Stimulated activated CD4-positive, alpha-beta T cell treated with anti-CD3 and anti-CD28 coated beads, TNF-alpha, amount 100 ng/mL, for 1 hour (primary cell): ENCODE data around the gene MICU1.
"Not testable (repeated sequence)": the region's sequence is repeated elsewhere in the genome, so short reads cannot be mapped to it uniquely, and the experiment has no call there.

Source experiments
- DNase-seq, 3 donors: peaks; one replicate each; pipeline ENCODE4 v3.0.0-alpha.2; 2020; ENCODE audit warnings: low read depth in 3 of 3, low spot score in 1 of 3

MICU1 gene

GRCh38 chr10:72353028-72353964 is 272.6 kb downstream of the MICU1 start:
- DNase-seq: no peak

GRCh38 chr10:72351479-72351878 is 274.4 kb downstream of the MICU1 start:
- no peak for DNase-seq

GRCh38 chr10:72349438-72349837 is 276.4 kb downstream of the MICU1 start:
- DNase-seq: no peak

GRCh38 chr10:72348282-72348681 is 277.6 kb downstream of the MICU1 start:
- DNase-seq: no peak

- DNase-seq: not testable (repeated sequence)
Observed at GRCh38 chr10:72346117-72346516, 279.8 kb downstream of the MICU1 start.

- DNase-seq: no peak
Observed at GRCh38 chr10:72344932-72345331, 280.9 kb downstream of the MICU1 start.

GRCh38 chr10:72342911-72343310 is 283.0 kb downstream of the MICU1 start:
- DNase-seq: no peak

GRCh38 chr10:72340510-72341261 is 285.2 kb downstream of the MICU1 start:
- DNase-seq: peak in 2 of 3 donors; percentile 60 to 71

- no peak for DNase-seq
Observed at GRCh38 chr10:72338180-72338579, 287.7 kb downstream of the MICU1 start.

- DNase-seq: no peak
Observed at GRCh38 chr10:72337722-72338121, 288.2 kb downstream of the MICU1 start.

GRCh38 chr10:72337039-72337629 is 288.7 kb downstream of the MICU1 start:
- DNase-seq: peak in 2 of 3 donors; percentile 41 to 60

- DNase-seq: no peak
Observed at GRCh38 chr10:72336259-72337038, 289.4 kb downstream of the MICU1 start.

- DNase-seq: no peak
Observed at GRCh38 chr10:72335394-72336258, 290.3 kb downstream of the MICU1 start.

- DNase-seq: peak in 2 of 3 donors; percentile 49 to 54
Observed at GRCh38 chr10:72334825-72335393, 291.0 kb downstream of the MICU1 start.

- DNase-seq: no peak
Observed at GRCh38 chr10:72334196-72334824, 291.6 kb downstream of the MICU1 start.

- no peak for DNase-seq
Observed at GRCh38 chr10:72333112-72334015, 292.5 kb downstream of the MICU1 start.

GRCh38 chr10:72332423-72333111 is 293.3 kb downstream of the MICU1 start:
- DNase-seq: no peak
